HEK293 (cell line): ENCODE data around the gene GABRR1.

Experiments used
- CTCF ChIA-PET: fragments of 350-600 bp; formaldehyde crosslinking; extraction: SDS; loops from one replicate; lab custom pipeline; 2021; ENCODE audit warnings: antibody characterized with exemption; lab: Yijun Ruan, JAX
- POLR2A ChIA-PET: fragments of 300-600 bp; formaldehyde crosslinking; extraction: SDS; loops from one replicate; lab custom pipeline; 2020; ENCODE audit warnings: antibody characterized with exemption, inconsistent platforms; lab: Yijun Ruan, JAX
- H3K27ac ChIP-seq: fragments of 200-500 bp; sonication (Bioruptor generic); 2 replicates; pipeline ENCODE4 v1.5.1; 2014; ENCODE audit warnings: low read depth, low read length, control low read depth, inconsistent platforms; ENCODE audit errors: extremely low read depth
- H3K36me3 ChIP-seq, 2 experiments: fragments of 200-500 bp in 1 of 2; sonication (Bioruptor generic) in 1 of 2; 1 replicate in 1 of 2; 2 replicates in 1 of 2; pipeline ENCODE4 v1.5.1; 2014 to 2017; ENCODE audit warnings: inconsistent platforms in 2 of 2, low read length in 2 of 2; ENCODE audit not compliant: control insufficient read depth in 2 of 2, insufficient read depth in 1 of 2
- H3K4me1 ChIP-seq: fragments of 200-500 bp; sonication (Bioruptor generic); 2 replicates; pipeline ENCODE4 v1.5.1; 2014; ENCODE audit warnings: mild to moderate bottlenecking, low read length, inconsistent platforms; ENCODE audit not compliant: control insufficient read depth, insufficient read depth
- H3K4me3 ChIP-seq: 2 replicates; pipeline ENCODE4 v1.5.1; 2011; ENCODE audit warnings: low read depth, mild to moderate bottlenecking, control low read depth, low read length, moderate library complexity
- H3K9me3 ChIP-seq: fragments of 200-500 bp; sonication (Bioruptor generic); 2 replicates; pipeline ENCODE4 v1.5.1; 2014; ENCODE audit warnings: low read depth, low read length, inconsistent platforms; ENCODE audit not compliant: control insufficient read depth, insufficient read depth
- CTCF ChIP-seq: fragments of 450-650 bp; formaldehyde crosslinking; IDR thresholded peaks from 2 replicates; pipeline ENCODE4 v1.5.1; 2016; ENCODE audit warnings: missing biosample characterization, missing genetic modification characterization
- HOXD13 ChIP-seq: sonication (generic); formaldehyde crosslinking; IDR thresholded peaks from 2 replicates; pipeline ENCODE4 v1.8.0; 2022; ENCODE audit warnings: missing genetic modification reagents, borderline replicate concordance
- MZF1 ChIP-seq: fragments of 450-650 bp; formaldehyde crosslinking; IDR thresholded peaks from 2 replicates; pipeline ENCODE4 v1.5.1; 2017; ENCODE audit warnings: missing biosample characterization, missing genetic modification characterization, borderline replicate concordance
- OSR2 ChIP-seq: fragments of 450-650 bp; formaldehyde crosslinking; IDR thresholded peaks from 2 replicates; pipeline ENCODE4 v1.5.1; 2016; ENCODE audit warnings: missing biosample characterization, missing genetic modification characterization
- SALL2 ChIP-seq: fragments of 450-650 bp; formaldehyde crosslinking; IDR thresholded peaks from 2 replicates; pipeline ENCODE4 v1.5.0; 2017; ENCODE audit warnings: missing biosample characterization, mild to moderate bottlenecking, missing genetic modification characterization, borderline replicate concordance
- SP7 ChIP-seq: fragments of 450-650 bp; formaldehyde crosslinking; IDR thresholded peaks from 2 replicates; pipeline ENCODE4 v1.5.1; 2016; ENCODE audit warnings: missing biosample characterization, missing genetic modification characterization
- ZBTB10 ChIP-seq: fragments of 450-650 bp; formaldehyde crosslinking; IDR thresholded peaks from 2 replicates; pipeline ENCODE4 v1.5.1; 2016; ENCODE audit warnings: missing biosample characterization, missing genetic modification characterization
- ZBTB17 ChIP-seq: fragments of 450-650 bp; formaldehyde crosslinking; IDR thresholded peaks from 2 replicates; pipeline ENCODE4 v1.5.1; 2016; ENCODE audit warnings: missing biosample characterization, missing genetic modification characterization
- ZBTB20 ChIP-seq: fragments of 450-650 bp; formaldehyde crosslinking; IDR thresholded peaks from 2 replicates; pipeline ENCODE4 v1.5.1; 2016; ENCODE audit warnings: missing biosample characterization, missing genetic modification characterization
- ZBTB6 ChIP-seq: fragments of 450-650 bp; formaldehyde crosslinking; IDR thresholded peaks from 2 replicates; pipeline ENCODE4 v1.5.1; 2017; ENCODE audit warnings: missing biosample characterization, missing genetic modification characterization
- ZBTB7A ChIP-seq: fragments of 450-650 bp; formaldehyde crosslinking; IDR thresholded peaks from 2 replicates; pipeline ENCODE4 v1.5.1; 2016; ENCODE audit warnings: low read depth, missing biosample characterization, missing genetic modification characterization
- ZNF112 ChIP-seq: fragments of 450-650 bp; formaldehyde crosslinking; IDR thresholded peaks from 2 replicates; pipeline ENCODE4 v1.5.0; 2017; ENCODE audit warnings: missing biosample characterization, missing genetic modification characterization
- ZNF121 ChIP-seq: fragments of 450-650 bp; formaldehyde crosslinking; IDR thresholded peaks from 2 replicates; pipeline ENCODE4 v1.5.1; 2016; ENCODE audit warnings: missing biosample characterization, missing genetic modification characterization
- ZNF266 ChIP-seq: fragments of 450-650 bp; formaldehyde crosslinking; IDR thresholded peaks from 2 replicates; pipeline ENCODE4 v1.5.1; 2016; ENCODE audit warnings: missing biosample characterization, missing genetic modification characterization, low read depth
- ZNF302 ChIP-seq: fragments of 450-650 bp; formaldehyde crosslinking; IDR thresholded peaks from 2 replicates; pipeline ENCODE4 v1.5.1; 2016; ENCODE audit warnings: missing biosample characterization, missing genetic modification characterization, low read depth
- ZNF404 ChIP-seq: fragments of 450-650 bp; formaldehyde crosslinking; IDR thresholded peaks from 2 replicates; pipeline ENCODE4 v1.5.1; 2017; ENCODE audit warnings: missing biosample characterization, missing genetic modification characterization
- ZNF473 ChIP-seq: fragments of 450-650 bp; formaldehyde crosslinking; IDR thresholded peaks from 2 replicates; pipeline ENCODE4 v1.5.1; 2017; ENCODE audit warnings: missing biosample characterization, missing genetic modification characterization
- ZNF558 ChIP-seq: fragments of 450-650 bp; formaldehyde crosslinking; IDR thresholded peaks from 2 replicates; pipeline ENCODE4 v1.5.1; 2016; ENCODE audit warnings: missing biosample characterization, missing genetic modification characterization
- ZNF645 ChIP-seq: fragments of 450-650 bp; formaldehyde crosslinking; IDR thresholded peaks from 2 replicates; pipeline ENCODE4; 2016; ENCODE audit warnings: missing biosample characterization, missing genetic modification characterization
- ZNF660 ChIP-seq: fragments of 450-650 bp; IDR thresholded peaks from 2 replicates; pipeline ENCODE4 v1.5.1; 2018; ENCODE audit warnings: missing biosample characterization, mild to moderate bottlenecking, missing genetic modification characterization
- ZNF777 ChIP-seq: fragments of 450-650 bp; formaldehyde crosslinking; IDR thresholded peaks from 2 replicates; pipeline ENCODE4 v1.5.1; 2017; ENCODE audit warnings: missing biosample characterization, missing genetic modification characterization, borderline replicate concordance
- ZSCAN4 ChIP-seq: fragments of 450-650 bp; formaldehyde crosslinking; IDR thresholded peaks from 2 replicates; pipeline ENCODE4 v1.5.1; 2017; ENCODE audit warnings: missing biosample characterization, missing genetic modification characterization

GABRR1 gene

GRCh38 chr6:89134723-89135122, 82.4 kb downstream of the GABRR1 start:
- CTCF ChIA-PET, result interaction anchor here (0.5 to 1.2 kb wide), 10 partner anchors 9 to 1803 kb away, joined by 3 to 7 read pairs (median 4); no protein-coding TSS in a partner anchor
- H3K36me3 ChIP-seq, result no peaks in the 10 kb centered on the region
- no peak overlapping the region for H3K4me3 ChIP-seq
- TF ChIP-seq ZBTB17 (tag by site-specific recombination), result no peak
- no peak for TF ChIP-seq ZBTB6
- TF ChIP-seq SP7 (tag by site-specific recombination), result 0 out of 2 replicates have a peak, but pooled peaks have one; percentile 22
- TF ChIP-seq ZNF558 (tag by site-specific recombination), result no peak
- no peak for TF ChIP-seq ZBTB7A (tag by site-specific recombination)
- TF ChIP-seq, all 188 proteins: peak for 1
- Histone ChIP-seq H3K4me1 (peaks cover 19% of the 10 kb centered on the region), H3K27ac (no peak overlapping the region), H3K9me3 (no peaks in the 10 kb centered on the region)
- POLR2A ChIA-PET, result interaction anchor here (0.6 to 2.6 kb wide), 4 partner anchors 13 to 506 kb away, joined by 3 to 10 read pairs (median 4); partner anchors contain the start of genes PM20D2 and PNRC1

GRCh38 chr6:89133981-89134380, 83.2 kb downstream of the GABRR1 start:
- H3K4me3 ChIP-seq, result no peak overlapping the region
- H3K36me3 ChIP-seq, result no peaks in the 10 kb centered on the region
- TF ChIP-seq ZSCAN4 (tag by site-specific recombination), result no peak
- TF ChIP-seq ZNF660 (tag by site-specific recombination), result no peak
- no peak for TF ChIP-seq ZNF302
- TF ChIP-seq HOXD13 (CRISPR knock-in tag), result no peak
- TF ChIP-seq ZNF121, result no peak
- no peak for TF ChIP-seq ZBTB20 (tag by site-specific recombination)
- TF ChIP-seq ZNF112 (tag by site-specific recombination), result no peak
- TF ChIP-seq ZNF266 (tag by site-specific recombination), result no peak
- no peak for TF ChIP-seq ZNF404 (tag by site-specific recombination)
- TF ChIP-seq CTCF (tag by site-specific recombination), result no peak
- TF ChIP-seq OSR2, result no peak
- TF ChIP-seq ZNF473, result no peak
- TF ChIP-seq ZNF645 (tag by site-specific recombination), result no peak
- TF ChIP-seq MZF1 (tag by site-specific recombination), result no peak
- no peak for TF ChIP-seq SALL2 (tag by site-specific recombination)
- TF ChIP-seq ZBTB10 (tag by site-specific recombination), result no peak
- TF ChIP-seq ZNF777 (tag by site-specific recombination), result no peak
- no peaks in the 10 kb centered on the region for H3K9me3 ChIP-seq
- no peak overlapping the region for H3K27ac ChIP-seq
- H3K4me1 ChIP-seq, result peaks cover 12% of the 10 kb centered on the region
- CTCF ChIA-PET, result interaction anchor here (0.5 to 1.2 kb wide), 4 partner anchors 11 to 238 kb away, joined by 3 to 7 read pairs (median 3); no protein-coding TSS in a partner anchor
- POLR2A ChIA-PET, result interaction anchor here (0.6 to 2.6 kb wide), 2 partner anchors 13 to 17 kb away, joined by 4 to 10 read pairs; partner anchors contain the start of gene PM20D2
